Fibroblast of peridontal ligament (primary cell): ENCODE measurements around the gene CAPN2.
A peak's percentile ranks its signal among the peaks of the same experiment; 100 is the strongest.
"Not testable (repeated sequence)": the region's sequence is repeated elsewhere in the genome, so short reads cannot be mapped to it uniquely, and the experiment has no call there.

Experiments
- DNase-seq: peaks from one replicate; pipeline ENCODE4 v3.0.0-alpha.2; 2010; ENCODE audit errors: extremely low read depth

The CAPN2 gene

DNA sequence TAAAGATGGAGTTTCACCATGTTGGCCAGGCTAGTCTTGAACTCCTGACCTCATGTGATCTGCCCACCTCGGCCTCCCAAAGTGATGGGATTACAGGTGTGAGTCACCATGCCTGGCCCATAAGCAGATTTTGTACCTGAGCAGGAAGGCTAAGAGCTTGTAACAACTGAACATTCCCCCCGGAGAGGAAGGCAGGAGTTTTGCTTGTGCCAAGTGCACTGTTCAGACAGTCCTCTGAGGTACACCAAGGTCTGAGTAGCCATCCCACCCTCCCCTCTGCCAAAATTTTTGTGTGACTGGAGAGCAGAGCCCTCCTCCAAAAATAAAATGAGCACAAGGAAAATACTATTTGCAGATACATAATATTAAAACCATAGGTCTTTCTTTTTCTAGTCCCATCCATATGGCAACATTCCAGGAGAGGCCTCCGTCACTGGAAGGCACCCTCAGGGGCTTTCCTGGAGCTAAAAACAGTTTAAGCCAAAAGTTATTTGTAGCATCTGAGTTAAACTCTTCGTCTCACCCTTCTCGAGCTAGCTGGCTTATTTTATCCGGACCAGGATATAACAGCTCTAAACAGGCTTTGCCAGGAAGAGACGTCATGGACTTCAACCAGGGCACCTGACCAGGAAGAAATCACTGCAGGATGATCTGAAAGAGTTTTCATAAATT lies 27.2 kb downstream of the CAPN2 start:
- no peak for DNase-seq

DNA sequence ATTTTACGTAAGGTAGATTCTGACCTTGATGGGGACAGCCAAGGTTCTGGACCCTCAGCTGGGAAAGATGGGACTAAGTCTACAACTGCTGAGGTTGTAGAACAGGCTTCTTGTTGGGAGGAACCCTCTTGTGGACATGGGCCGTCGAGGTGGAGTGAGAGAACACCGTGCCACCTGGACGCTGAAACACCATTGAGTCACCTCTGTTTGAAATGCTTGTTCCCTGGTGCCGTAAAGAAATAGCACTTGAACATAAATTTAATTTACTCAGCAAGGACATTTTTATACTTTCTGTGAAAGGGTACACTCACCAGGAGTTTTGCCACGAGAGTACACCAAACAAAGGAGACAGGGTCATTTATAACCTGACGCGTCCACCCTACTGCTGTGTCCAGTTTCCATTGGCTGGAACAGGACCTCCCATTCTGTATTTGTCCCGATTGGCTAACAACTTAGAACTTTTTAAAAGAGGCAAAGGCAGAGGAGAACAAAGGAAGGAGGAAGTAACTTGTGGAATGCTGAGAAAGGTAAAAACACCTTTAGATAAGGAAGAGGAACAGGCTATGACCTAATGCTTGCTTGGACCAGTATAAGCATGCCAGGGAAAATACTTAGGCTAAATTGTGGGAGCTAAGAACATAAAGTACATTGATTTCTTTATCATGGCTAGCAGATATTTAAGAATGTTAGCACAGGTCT lies 27.8 kb downstream of the CAPN2 start:
- not testable (repeated sequence) for DNase-seq

DNA sequence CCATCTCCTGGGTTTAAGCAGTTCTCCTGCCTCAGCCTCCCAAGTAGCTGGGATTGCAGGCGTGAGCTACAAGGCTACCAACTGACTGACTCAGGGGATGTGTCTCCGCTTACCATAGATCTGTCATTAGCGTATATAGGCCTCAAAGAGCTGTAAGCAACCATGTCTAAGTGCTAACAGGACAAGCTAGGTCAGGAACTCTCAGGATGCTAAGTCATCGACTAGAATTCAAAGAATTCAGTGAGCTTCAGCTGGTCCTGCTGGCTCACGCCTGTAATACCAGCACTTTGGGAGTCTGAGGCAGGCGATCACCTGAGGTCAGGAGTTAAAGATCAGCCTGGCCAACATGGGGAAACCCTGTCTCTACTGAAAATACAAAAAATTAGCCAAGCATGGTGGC lies 29.5 kb downstream of the CAPN2 start:
- DNase-seq: no peak

DNA sequence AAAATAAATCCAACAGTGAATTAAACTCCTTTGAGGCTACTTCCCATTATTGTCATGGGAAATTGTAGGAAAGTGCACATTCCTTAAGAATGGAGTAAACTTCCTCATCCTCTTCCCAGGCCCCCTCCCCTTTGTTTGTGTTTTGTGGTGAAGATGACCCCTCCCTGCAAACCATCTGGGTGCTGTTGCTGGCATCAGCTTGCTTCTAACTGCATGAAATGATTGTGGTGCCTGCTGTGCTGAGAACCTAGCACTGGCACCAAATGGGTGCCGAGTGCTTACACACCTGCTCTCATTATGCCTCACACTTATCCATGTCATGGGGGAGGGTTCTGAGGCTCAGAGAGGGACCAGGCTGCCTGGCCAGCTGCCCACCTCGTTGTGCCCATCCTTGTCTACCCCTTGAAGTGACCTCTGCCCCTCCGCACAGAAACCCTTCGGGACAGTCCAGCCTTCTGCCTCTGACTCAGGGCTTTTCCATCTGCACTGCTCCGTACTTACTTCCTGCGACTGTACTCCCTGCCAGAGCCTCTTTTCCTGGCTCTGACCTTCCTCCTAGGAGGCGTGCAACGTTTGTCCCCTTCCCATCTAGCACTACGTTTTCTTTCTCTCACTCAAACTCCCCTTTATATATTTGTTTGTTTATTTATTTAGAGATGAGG lies 30.6 kb downstream of the CAPN2 start:
- DNase-seq: no peak

DNA sequence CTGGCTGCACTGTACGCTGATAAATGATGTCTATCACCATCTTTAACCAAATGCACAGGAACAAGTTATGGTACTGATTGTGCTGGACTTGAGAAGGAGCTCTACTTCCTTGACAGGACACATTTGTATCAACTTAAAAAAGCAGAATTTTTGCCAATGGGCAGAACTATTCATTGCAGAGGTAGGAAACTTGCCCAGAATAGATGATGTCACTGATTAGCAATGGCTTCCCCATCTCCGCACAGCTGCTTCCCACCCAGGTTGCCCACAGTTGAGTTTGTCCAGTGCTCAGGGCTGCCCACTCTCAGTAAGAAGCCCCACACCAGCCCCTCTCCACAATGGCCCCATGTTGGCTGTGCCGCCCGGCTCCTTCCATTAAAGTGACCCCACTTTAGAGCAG lies 33.4 kb downstream of the CAPN2 start:
- DNase-seq: peak; percentile 86

DNA sequence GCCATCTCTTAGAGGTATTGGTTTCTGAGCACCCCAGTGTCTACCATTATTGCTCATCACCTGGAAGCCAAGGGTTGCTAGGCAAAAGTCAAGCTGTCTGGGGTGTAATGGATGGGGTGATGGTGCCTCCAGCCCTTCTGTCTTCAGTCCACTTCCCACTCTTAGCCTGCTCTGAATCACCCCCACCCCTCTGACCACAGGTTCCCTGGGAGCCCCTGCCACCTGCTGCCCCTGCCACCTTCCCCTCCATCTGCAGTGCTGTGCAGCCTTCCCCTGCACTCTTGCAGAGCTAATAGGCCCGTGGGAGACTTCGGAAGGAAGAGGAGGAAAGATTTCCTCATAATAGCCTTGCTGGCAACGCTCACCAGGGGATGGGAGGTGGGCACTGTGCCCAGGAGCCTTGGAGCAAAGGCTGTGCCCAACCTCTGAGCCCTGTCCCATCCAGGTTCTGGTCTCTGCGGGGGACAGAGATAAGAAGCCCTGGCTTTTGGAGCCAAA lies 35.5 kb downstream of the CAPN2 start:
- peak; percentile 55 for DNase-seq

DNA sequence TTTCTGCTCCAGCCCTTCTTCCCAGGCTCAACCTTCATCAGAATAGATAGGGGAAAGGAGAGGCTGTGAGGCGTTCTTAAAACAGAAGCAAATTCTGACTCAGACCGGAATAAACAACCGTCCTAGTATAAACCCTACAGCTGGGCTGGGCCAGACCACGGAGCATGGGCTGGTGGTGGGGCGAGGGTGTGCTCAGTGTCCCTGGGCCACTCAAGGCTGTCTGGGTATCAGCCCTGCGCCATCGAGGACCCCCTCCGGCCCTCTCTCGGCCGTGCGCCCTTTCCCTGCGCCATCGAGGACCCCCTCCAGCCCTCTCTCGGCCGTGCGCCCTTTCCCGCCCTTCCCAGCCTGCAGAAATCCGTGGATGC lies 36.0 kb downstream of the CAPN2 start:
- DNase-seq: peak; percentile 67

DNA sequence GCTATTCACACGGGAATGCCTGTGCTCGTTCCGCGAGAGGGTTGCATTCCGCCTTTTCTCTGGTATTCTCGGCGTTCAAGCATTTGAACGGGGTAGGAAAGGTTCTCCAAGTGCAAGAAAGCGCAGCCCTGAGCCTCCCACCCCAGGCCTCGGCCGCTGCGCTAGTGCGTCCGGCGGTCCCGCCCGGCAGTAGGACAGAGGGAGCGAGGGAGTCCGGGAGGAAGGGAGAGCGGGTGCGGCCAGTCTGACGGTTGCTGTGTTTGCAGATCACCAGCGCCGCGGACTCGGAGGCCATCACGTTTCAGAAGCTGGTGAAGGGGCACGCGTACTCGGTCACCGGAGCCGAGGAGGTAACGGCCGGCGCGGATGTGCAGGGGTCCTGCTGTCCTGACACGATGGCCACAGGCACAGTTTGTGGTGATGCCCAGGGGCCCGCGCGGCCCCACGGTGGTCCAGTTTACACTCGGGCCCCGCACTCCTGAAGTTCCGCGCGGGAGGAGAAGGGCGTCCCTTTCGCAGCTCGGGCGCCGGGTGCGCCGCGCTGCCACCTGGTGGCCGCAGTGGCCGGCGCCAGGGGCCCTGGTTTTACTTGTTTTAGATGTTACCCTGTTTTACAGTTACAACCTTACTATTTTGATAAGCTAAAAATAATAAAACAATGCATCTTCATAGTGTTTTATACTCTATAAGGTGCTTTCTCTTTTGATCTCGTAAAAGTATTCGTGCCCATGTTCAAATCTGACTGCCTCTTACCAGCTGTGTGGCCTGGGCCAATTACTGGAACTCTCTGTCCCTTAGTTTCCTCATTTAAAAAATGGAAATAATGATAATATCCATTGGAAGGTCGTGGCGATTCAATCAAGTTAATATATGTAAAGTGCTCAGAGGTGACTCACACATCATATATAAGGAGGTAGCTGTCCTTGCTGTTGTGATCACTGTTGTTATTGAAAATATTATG lies 36.7 kb downstream of the CAPN2 start:
- DNase-seq: peak; percentile 63

DNA sequence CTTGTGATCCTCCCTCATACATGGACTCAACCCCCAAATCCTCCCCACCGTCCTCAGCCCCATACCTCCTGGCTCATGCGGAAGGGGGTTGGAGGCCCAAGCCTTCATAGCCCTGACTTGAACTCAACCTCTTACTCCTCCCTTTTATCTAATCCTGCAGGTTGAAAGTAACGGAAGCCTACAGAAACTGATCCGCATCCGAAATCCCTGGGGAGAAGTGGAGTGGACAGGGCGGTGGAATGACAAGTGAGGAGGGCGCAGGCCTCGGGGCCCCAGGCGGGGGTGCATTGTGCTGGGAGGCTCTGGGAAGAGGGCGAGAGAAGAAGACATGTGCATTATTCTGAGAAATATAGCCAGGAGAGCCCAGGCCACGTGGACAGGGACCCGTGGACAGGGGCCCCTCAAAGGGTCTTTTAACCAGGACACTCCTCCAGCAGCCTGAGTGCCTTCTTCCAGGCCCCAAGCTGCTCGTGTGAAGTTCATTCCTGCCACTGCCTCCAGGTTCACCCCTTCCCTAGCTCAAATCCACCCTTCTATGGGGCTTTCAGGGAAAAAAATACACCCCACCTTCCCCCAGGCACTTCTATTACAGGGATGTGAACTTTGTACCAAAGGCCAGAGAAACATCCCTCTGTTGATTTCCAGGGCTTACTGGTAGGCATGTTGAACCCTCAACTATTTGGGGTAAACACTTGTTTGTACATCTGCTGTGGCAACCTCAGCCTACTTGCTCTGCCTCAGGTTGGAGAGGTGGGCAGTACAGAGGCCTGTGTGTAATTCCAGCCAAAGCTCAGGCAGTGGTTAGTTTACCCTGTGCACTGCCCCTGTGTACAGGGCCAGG lies 38.6 kb downstream of the CAPN2 start:
- DNase-seq: no peak

DNA sequence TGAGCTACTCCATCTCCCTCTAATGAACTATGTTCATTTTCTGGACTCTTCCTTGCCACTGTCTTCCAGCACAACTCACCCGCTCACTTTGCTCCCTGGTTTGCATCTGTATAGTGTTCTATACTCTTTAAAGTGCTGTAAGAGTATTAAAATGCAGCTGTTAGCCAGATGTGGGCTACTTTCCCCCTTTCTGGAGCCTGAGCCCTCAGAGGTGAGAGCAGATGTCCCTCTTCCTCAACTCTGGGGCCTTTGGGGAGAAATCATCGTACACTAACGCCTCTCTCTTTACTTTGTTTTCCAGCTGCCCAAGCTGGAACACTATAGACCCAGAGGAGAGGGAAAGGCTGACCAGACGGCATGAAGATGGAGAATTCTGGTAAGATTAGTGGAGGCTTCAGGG lies 39.4 kb downstream of the CAPN2 start:
- no peak for DNase-seq

DNA sequence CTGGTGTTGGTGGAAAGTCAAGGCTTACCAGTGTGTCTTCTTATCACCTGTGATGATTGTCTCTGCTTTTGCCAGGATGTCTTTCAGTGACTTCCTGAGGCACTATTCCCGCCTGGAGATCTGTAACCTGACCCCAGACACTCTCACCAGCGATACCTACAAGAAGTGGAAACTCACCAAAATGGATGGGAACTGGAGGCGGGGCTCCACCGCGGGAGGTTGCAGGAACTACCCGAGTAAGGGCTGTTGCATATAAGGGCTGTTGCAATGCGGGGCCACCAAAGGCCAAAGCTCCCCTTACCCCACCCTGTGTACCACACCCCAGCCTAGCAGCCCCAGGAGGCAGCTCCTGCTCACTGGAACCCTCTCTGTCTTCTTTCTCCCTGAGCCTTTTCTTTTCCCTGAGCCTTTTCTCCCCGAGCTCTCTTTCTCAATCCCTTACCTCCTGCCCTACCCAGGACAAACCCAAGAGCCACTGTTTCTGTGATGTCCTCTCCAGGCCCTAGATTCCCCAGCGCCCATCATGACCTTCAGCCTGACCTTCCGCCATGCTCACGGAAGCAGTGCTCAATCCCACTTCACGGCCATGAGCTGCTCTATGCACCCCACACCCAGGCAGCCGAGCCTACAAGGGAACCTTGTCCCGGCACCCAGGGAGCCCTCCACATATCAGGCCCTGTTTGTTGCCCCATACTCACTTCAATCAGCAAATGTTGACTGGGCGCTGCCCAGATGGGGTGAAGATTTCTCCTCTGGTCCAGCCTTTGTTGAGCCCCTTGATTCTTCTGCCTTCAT lies 40.6 kb downstream of the CAPN2 start:
- DNase-seq: no peak

DNA sequence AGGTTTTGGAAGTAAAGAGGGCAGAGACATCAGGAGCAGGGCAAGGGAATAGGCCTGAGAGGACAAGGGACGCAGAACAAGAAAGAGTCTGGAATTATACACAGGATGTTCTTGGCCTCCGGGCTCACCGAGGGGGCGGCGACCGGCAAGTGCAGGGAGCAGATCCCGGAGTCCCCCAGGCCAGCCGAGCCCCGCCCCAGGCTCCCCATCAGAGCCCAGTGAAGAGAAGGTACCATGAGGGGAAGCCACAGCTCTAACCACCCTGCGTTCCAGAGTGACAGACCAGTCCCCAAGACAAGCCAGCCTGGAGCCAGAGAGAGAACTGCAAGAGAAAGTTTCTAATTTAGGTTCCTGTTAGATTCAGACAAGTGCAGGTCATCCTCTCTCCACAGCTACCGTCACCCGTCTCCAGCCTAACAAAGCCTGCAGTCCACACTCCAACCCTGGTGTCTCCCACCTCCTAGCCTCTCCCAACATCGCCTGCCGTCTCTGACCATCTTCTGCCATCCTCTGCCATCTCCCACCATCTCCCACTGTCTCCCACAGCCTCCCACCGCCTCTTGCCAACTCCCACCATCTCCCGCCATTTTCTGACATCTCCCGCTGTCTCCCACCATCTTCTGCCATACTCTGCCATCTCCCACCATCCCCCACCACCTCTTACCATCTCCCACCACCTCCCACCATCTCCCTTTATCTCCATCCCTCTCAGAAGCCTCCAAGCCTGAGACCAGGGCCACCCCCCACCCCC lies 42.5 kb downstream of the CAPN2 start:
- no peak for DNase-seq

DNA sequence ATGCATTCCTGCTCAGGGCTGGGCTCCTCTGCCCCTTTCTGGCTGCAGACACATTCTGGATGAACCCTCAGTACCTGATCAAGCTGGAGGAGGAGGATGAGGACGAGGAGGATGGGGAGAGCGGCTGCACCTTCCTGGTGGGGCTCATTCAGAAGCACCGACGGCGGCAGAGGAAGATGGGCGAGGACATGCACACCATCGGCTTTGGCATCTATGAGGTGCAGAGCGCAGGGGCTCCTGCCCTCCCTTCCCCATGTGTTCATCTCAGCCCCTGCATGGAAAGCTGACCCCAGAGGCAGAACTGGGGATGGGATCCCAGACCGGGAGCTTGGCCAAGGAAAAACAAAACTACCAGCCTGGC lies 43.1 kb downstream of the CAPN2 start:
- DNase-seq: no peak

DNA sequence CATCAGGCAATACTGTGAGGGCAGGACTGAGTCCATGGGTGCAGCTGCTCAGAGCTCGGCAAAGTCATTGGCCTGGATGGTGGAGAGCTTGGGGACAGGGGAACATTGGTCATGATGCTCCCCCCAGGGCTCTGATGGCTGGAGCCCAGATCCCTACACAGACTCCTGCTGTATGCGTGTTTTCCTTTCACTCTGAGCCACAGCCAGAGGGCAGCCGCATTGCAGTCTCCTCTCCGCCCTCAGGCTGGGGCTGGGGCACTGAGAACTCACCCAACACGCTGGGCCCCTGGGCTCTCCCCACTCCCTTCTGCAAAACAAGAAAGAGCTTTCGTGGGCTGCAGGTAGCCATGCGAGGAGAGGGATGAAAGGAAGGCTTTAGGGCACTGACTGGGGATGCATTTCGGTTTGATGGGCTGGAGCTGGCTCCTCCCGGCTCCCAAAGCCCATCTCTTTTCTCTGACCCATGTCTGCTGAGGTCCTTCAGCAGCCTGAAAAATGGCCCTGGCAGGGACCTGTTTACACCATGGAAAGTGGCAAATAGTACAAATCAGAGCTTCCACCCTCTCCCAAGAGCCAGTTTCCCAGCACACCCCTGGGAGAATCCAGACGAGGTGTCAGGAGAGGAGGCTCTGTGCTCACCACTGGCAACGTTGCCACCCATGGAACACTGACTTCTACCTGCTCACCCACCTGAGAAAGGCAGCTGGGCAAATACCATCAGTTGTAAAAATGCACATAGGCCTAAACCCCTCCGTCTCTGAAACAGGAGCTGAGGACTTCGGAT lies 43.8 kb downstream of the CAPN2 start:
- no peak for DNase-seq

DNA sequence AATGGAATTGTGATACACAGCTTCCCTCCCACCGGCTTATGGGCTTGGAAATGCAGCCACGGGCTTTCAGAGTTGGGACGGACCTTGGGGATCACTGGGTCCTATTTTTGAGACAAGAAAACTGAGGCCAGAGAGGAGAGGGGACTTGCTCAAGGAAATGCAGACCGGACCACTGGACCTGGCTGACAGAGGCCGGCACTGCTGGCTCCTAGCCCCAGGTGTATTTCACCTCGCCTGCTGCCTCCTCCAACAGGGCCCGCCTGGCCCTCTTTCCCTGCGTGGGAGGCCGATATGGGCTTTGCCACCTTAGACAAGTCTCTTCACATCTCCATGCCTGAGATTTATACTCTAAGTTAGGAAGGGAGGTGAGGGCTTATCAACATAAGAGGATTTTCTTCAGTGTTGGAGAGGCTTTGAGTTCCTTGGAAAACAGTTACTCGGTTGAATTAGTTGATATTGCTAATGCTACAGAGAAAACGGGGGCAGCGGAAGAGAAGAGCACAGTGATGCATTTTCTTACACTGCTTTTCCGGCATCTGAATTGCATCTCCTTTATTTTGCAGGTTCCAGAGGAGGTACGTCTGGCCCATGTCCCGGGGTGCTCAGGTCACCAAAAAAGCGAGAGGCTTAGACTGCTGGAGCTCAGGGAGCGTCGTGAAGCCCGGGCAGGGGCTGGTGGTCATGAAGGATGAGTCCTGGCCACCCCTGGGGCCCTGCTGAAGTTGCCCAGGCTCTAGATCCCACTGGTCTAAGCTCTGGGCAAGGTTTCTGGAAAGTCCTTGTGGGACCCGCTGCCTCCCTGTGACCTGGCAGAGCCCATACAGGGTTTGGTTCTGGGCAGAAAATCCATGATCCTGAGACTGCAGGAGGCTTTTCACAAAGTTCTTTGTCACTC lies 44.7 kb downstream of the CAPN2 start:
- DNase-seq: no peak

DNA sequence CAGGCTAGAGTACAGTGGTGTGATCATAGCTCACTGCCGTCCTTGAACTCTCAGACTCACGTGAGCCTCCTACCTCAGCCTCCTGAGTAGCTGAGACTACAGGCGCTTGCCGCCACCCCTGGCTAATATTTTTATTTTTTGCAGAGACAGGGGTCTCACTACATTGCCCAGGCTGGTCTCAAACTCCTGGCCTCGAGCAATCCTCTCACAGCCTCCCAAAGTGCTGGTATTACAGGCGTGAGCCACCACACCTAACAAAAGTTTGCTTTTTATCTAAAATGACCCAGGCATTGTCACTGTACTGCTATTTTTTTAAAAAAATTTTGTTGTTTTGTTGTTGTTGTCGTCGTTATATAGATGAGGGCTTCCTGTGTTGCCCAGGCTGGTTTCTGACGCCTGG lies 46.4 kb downstream of the CAPN2 start:
- DNase-seq: no peak

DNA sequence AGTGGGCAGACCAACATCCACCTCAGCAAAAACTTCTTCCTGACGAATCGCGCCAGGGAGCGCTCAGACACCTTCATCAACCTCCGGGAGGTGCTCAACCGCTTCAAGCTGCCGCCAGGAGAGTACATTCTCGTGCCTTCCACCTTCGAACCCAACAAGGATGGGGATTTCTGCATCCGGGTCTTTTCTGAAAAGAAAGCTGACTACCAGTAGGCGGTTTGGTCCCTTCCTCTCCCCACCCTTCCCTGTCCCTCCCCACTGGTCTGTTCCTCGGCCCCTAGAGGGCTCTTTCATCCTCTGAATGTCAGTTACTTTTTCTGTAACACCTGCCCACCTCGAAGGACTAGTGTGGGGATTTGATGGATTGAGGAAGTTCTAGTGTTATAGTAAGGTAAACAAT lies 46.9 kb downstream of the CAPN2 start:
- DNase-seq: no peak

DNA sequence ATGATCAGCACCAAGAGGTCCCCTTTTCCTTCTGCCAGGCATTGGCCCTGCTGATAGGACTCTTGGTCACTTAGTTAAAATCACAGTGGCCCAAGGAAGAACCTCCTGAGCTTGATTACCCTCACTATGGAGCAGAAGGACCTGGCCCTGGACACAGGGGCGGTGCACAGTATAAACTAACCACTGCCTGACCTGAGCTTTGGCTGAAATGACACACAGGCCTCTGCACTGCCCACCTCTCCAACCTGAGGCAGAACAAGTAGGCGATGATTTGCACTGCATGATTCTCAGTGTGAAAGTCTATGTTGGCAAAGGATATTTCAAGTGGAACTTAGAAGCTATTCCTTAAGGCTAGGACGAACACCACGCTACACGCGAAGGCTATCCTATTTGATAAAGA lies 48.5 kb downstream of the CAPN2 start:
- DNase-seq: no peak
